Uterus (tissue), 2 donors: ENCODE results near the gene RIPOR1.

Experiments
- CTCF ChIP-seq, 4 experiments: fragments of 200-600 bp in 2 of 4; fragments of 450-650 bp in 2 of 4; sonication (generic) in 2 of 4; IDR thresholded peaks; one replicate each; pipeline ENCODE4 v1.5.1; 2016 to 2019; ENCODE audit warnings: antibody characterized with exemption in 4 of 4, mild to moderate bottlenecking in 2 of 4, moderate library complexity in 1 of 4
- POLR2A ChIP-seq, 2 donors: fragments of 450-650 bp; IDR thresholded peaks; one replicate each; pipeline ENCODE4 v1.6.1; 2016; ENCODE audit warnings: antibody characterized with exemption in 2 of 2, mild to moderate bottlenecking in 1 of 2, moderate library complexity in 1 of 2

DNA sequence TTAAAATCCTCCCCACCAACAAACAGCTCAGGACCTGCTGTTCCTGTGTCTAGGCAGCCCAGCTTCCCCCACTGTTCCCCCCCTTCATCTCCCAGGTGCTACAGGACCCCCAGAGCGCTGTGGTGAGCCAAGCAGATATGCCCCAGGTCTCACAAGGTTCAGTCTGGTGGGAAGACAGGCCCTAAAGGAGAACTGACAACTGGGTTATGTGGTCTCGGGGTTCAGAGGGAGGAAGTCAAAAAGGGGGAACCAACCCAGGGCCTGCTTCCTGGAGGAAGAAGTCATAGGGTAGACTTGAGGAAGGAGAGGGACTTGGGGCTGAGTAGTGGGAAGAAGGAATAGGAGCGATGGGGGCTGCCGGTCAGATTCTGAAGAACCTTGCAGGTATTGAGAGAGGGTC, 2.6 kb downstream of the RIPOR1 start:
- TF ChIP-seq CTCF (IDR thresholded peaks at IDR 0.05) (no peak), POLR2A (IDR thresholded peaks at IDR 0.05) (no peak)
